GM06990 (cell line): ENCODE results near the gene PARP15.

Experiments
- DNase-seq: peaks from one replicate; pipeline ENCODE4 v3.0.0-alpha.2; 2011; ENCODE audit not compliant: insufficient read length; ENCODE audit errors: extremely low read depth
- H3K27me3 ChIP-seq: replicated peaks from 2 replicates; pipeline ENCODE4 v1.6.0; 2011; ENCODE audit warnings: low read length; ENCODE audit not compliant: control insufficient read depth, insufficient read depth
- H3K36me3 ChIP-seq: 2 replicates; pipeline ENCODE4 v1.5.1; 2011; ENCODE audit warnings: low read length; ENCODE audit not compliant: control insufficient read depth, insufficient read depth
- H3K4me3 ChIP-seq: replicated peaks from 2 replicates; pipeline ENCODE4 v1.5.1; 2011; ENCODE audit warnings: low read depth, mild to moderate bottlenecking, control low read depth, low read length
- TF ChIP-seq, protein P1 (sequence below): IDR thresholded peaks from 2 replicates; pipeline ENCODE4 v1.5.1; 2011; ENCODE audit warnings: low read length, control low read depth, mild to moderate bottlenecking, inconsistent platforms; ENCODE audit not compliant: insufficient read depth, poor library complexity, severe bottlenecking

The PARP15 gene

DNA sequence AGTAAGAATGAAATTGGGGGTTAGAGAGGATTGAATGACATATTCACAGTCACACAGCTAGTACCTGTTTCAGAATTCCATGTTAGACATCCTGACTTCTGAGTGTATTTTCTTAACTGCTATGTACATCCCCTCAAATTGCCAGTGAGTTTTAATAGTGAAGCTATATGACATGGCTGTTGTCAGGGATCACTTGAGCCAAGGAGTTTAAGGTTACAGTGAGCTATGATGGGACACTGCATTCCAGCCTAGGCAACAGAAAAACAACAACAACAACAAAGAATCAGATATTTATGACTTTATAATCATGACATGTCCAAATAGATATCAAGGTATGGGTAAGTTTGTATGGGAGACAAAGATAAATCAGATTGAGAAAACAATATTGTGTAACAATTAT is 16.6 kb downstream of the PARP15 start:
- TF ChIP-seq, protein P1, sequence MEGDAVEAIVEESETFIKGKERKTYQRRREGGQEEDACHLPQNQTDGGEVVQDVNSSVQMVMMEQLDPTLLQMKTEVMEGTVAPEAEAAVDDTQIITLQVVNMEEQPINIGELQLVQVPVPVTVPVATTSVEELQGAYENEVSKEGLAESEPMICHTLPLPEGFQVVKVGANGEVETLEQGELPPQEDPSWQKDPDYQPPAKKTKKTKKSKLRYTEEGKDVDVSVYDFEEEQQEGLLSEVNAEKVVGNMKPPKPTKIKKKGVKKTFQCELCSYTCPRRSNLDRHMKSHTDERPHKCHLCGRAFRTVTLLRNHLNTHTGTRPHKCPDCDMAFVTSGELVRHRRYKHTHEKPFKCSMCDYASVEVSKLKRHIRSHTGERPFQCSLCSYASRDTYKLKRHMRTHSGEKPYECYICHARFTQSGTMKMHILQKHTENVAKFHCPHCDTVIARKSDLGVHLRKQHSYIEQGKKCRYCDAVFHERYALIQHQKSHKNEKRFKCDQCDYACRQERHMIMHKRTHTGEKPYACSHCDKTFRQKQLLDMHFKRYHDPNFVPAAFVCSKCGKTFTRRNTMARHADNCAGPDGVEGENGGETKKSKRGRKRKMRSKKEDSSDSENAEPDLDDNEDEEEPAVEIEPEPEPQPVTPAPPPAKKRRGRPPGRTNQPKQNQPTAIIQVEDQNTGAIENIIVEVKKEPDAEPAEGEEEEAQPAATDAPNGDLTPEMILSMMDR: no peak
- H3K36me3 ChIP-seq: peaks cover 1% of the 10 kb centered on the region; the same call in 1 of the 2 replicates
- no peak overlapping the region for H3K4me3 ChIP-seq
- DNase-seq: no peak
- H3K27me3 ChIP-seq: no peaks in the 10 kb centered on the region

DNA sequence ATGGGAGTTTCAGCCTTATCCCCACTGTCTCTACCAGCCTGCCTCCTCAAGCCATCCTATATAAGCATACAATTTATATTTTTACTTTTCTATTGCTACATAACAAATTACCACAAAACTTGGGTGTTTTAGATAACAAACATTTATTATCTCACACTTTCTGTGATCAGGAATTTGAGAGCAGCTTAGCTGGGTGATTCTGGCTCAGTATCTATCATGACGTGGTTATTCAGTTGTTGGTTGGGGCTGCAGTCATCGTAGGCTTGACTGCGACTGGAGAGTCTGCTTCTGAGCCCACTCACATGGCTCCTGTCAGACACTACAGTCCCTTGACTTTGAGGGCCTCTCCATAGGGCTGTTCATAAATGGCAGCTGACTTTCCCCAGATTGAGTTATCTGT is 20.7 kb downstream of the PARP15 start:
- TF ChIP-seq, protein P1: no peak
- DNase-seq: no peak
- Histone ChIP-seq H3K27me3 (no peaks in the 10 kb centered on the region), H3K4me3 (no peak overlapping the region), H3K36me3 (no peaks in the 10 kb centered on the region)

DNA sequence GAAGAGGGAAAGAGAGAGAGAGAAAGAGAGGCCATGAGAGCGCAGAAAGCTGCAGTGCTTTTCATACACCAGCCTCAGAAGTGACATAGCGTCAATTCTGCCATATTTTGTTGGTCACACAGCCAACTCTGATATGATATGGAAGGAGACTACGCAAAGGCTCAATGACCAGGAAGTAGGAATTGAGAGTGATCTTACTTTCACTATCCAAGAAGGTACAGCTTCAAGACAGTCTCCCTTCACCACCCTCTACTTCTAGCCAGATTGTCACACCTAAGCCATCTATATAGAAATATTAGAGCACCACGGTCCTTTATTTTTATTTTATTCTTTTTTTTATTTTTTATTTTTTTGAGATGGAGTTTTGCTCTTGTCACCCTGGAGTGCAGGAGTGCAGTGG is 21.1 kb downstream of the PARP15 start:
- no peaks in the 10 kb centered on the region for H3K27me3 ChIP-seq
- no peak overlapping the region for H3K4me3 ChIP-seq
- TF ChIP-seq, protein P1: no peak
- no peaks in the 10 kb centered on the region for H3K36me3 ChIP-seq
- DNase-seq: no peak

DNA sequence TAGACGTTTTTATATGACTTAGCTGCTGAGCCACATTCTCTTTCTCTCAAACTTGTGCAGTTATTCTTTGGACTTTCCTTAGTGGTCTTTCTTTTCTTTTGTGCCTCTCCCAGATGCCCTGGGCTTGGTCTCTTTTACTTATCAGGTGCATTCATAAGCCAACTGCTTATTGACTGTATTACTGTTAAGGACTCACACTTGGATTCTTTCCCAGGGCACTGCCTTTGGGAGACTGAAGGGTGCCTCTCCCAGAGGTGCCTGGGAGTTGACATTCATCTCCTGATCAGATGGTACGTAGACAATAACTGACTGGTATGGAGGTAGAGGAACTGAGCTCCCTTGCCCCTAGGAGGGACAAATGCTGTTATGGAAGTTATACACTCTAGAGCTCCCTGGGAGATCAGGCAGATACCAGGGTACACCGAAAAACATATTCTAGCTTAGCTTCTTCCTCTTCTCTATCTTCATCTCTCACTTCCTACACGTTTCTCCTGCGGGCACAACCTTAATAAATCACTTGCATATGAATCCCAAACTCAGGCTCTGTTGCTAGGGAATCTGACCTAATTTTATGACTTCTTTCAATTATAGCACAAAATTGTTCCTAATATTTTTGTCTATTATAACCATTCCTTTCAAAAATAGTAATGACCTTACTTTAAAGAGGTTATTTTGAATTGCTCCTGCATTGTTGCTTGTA is 24.7 kb downstream of the PARP15 start:
- H3K4me3 ChIP-seq: no peak overlapping the region
- DNase-seq: no peak
- no peaks in the 10 kb centered on the region for H3K27me3 ChIP-seq
- TF ChIP-seq, protein P1: no peak
- no peaks in the 10 kb centered on the region for H3K36me3 ChIP-seq

- no peak overlapping the region for H3K4me3 ChIP-seq
- no peaks in the 10 kb centered on the region for H3K27me3 ChIP-seq
- H3K36me3 ChIP-seq: no peaks in the 10 kb centered on the region
- DNase-seq: no peak
- TF ChIP-seq, protein P1: no peak
These were observed 25.6 kb downstream of the PARP15 start for GRCh38 chr3:122603056-122603455.

DNA sequence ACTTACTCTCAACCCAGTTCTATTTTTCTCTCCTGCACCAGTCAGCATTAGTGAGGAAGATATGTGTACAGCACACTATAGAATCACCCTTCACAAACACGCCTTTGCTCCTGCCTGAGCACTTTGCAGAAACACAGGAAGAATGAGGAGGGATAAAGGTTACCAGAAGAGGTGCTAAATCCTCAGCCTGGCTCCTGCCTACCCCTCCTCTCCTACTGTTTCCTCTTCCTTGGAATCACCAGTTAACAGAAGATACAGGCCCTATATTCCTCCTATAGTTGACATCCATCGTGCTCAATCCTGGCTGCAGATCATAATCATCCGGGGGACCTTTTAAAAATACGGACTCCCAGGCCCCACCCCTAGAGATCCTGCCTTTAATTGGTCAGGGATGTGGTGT is 28.9 kb downstream of the PARP15 start:
- no peaks in the 10 kb centered on the region for H3K27me3 ChIP-seq
- no peak for DNase-seq
- TF ChIP-seq, protein P1: no peak
- no peak overlapping the region for H3K4me3 ChIP-seq
- H3K36me3 ChIP-seq: peaks cover 3% of the 10 kb centered on the region
